ENCODE results near the gene TNNI3.

Gene TNNI3

DNA sequence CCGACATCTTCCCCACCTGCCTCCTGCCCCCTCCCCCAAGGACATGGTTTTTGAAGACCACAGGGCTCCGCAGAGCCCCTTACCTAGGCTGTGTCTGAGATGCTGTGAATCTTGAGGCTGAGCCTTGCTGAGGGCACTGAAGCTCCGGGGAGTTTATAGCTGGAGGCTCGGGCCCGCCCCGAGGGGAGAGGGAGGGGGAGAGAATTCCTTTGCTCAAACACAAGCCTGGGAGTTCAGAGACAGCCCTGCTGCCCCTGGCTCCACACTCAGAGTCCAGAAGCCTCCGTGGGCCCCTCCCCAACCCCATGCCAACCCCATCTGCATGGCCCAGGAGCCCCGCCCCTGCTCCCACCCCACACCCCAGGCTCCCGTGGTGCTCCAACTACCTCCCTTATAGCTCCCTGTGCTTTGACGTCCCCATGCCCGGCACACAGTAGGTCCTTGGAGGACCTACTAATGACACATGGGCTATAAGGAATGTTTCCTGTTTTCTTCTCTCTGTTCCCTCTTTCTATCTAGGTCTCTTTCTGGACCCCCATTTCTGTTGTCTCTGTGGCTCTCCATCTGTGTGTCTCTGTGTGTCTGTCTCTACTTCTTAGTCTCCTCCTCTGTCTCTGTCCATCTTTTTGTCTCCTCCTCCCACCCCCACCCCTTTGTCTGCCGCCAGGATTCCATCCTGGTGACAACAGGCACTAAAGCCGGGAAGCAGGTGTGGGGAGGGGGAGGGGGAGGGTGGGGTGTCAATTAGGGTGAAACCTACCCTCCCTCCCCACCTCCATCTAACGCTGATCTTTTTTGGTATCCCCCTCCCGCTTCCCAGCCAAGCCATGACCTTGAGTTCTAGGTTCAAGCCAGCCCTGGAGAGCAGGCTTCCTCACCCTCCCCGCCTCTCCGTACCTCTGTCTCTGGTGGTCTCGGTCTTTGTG lies 8.2 kb downstream of the TNNI3 start, which contains the start of gene TNNT1:
Gene TNNT1 (minus strand): TSS at position 129 of the 926 bp plus-strand sequence. CDS start 2,049 bp downstream, outside the sequence.
- TF ChIP-seq, protein P1, sequence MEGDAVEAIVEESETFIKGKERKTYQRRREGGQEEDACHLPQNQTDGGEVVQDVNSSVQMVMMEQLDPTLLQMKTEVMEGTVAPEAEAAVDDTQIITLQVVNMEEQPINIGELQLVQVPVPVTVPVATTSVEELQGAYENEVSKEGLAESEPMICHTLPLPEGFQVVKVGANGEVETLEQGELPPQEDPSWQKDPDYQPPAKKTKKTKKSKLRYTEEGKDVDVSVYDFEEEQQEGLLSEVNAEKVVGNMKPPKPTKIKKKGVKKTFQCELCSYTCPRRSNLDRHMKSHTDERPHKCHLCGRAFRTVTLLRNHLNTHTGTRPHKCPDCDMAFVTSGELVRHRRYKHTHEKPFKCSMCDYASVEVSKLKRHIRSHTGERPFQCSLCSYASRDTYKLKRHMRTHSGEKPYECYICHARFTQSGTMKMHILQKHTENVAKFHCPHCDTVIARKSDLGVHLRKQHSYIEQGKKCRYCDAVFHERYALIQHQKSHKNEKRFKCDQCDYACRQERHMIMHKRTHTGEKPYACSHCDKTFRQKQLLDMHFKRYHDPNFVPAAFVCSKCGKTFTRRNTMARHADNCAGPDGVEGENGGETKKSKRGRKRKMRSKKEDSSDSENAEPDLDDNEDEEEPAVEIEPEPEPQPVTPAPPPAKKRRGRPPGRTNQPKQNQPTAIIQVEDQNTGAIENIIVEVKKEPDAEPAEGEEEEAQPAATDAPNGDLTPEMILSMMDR (IDR thresholded peaks at IDR 0.05; ENCODE audit: low read depth, low read length), result no peak
- no peak for TF ChIP-seq EZH2phosphoT487 (IDR thresholded peaks at IDR 0.05; ENCODE audit: low read depth)
- Histone ChIP-seq H3K9me3 (ENCODE audit: insufficient read depth, low read length) (no peaks in the 10 kb centered on the region), H4K20me1 (ENCODE audit: insufficient read depth, low read length) (no peaks in the 10 kb centered on the region), H3K27me3 (ENCODE audit: low read depth, low read length) (peaks cover 39% of the 10 kb centered on the region), H3K4me3 (ENCODE audit: low read length) (no peak within 1 kb of the TSS), H3K9ac (ENCODE audit: low read length) (no peak within 1 kb of the TSS), H3K4me2 (ENCODE audit: low read length) (no peak within 1 kb of the TSS), H3K36me3 (replicated peaks; ENCODE audit: low read depth, low read length) (no peaks in the 10 kb centered on the region), H3K4me1 (ENCODE audit: low read length) (peaks cover 14% of the 10 kb centered on the region), H2AFZ (ENCODE audit: low read depth, low read length) (no peak within 1 kb of the TSS), H3K79me2 (ENCODE audit: low read length) (no peaks in the 10 kb centered on the region), H3K27ac (ENCODE audit: low read length) (no peak within 1 kb of the TSS)

DNA sequence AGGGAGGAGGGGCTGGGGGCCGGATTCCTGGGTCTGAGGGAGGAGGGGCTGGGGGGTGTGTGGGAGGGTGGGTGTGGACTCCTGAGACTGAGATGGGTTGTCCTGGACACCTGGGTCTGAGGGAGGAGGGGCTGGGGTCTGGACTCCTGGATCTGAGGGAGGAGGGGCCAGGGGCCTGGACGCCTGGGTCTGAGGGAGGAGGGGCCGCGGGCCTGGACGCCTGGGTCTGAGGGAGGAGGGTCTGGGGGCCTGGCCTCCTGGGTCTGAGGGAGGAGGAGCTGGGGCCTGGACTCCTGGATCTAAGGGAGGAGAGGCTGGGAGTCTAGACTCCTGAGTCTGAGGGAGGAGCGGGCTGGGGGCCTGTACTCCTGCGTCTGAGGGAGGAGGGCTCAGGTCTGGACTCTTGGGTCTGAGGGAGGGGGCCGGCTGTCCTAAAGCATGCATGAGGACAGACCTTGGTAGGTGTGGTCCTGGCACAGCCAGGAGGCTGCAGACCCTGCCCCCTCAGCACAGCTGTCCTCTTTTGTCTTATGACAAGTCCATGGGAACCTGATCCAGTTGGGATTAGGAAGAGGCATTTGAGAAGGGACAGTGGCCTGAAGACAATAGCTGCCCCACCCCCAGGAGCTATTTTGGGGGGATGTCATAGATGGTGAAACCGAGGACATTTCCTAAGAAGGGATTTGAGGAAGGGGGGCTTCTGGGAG lies 9.8 kb downstream of the TNNI3 start:
- Histone ChIP-seq H3K4me3 (ENCODE audit: low read length) (no peak overlapping the region), H3K4me1 (ENCODE audit: low read length) (peaks cover 14% of the 10 kb centered on the region), H3K36me3 (replicated peaks; ENCODE audit: low read depth, low read length) (no peaks in the 10 kb centered on the region), H3K27me3 (ENCODE audit: low read depth, low read length) (peaks cover 47% of the 10 kb centered on the region), H4K20me1 (ENCODE audit: insufficient read depth, low read length) (no peaks in the 10 kb centered on the region), H2AFZ (ENCODE audit: low read depth, low read length) (no peak overlapping the region), H3K4me2 (ENCODE audit: low read length) (no peak overlapping the region), H3K27ac (ENCODE audit: low read length) (no peak overlapping the region), H3K79me2 (ENCODE audit: low read length) (no peaks in the 10 kb centered on the region), H3K9ac (ENCODE audit: low read length) (no peak overlapping the region), H3K9me3 (ENCODE audit: insufficient read depth, low read length) (no peaks in the 10 kb centered on the region)
- no peak for TF ChIP-seq EZH2phosphoT487 (IDR thresholded peaks at IDR 0.05; ENCODE audit: low read depth)
- TF ChIP-seq, protein P1 (IDR thresholded peaks at IDR 0.05; ENCODE audit: low read depth, low read length), result no peak

DNA sequence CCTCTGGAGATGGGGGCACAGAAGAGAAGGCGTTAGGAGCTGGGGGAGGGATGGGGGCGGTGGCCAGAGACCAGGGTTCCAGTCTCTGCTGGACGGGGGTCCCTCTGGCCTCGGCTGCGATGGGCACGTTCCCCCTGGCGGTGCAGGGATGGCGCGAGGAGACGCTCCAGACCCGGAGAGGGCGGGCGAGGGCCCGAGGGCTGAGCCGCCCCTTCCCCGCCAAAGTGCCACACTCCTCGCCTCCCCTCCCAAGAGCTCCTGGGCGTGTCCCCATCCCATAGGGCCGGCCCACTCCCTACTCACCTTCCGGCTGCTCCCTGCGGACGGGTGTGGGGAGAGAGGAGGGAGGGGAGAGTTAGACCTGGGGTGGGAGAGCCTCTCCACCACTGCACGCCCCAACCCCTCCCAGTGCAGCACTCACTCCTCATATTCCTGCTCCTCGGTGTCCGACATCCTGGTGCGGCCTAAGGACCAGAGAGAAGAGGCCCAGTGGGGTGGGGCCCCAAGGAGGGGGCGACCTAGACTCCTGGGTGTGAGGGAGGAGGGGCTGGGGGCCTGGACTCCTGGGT lies 10.7 kb downstream of the TNNI3 start:
- peaks cover 47% of the 10 kb centered on the region for H3K27me3 ChIP-seq (ENCODE audit: low read depth, low read length)
- no peak for TF ChIP-seq EZH2phosphoT487 (IDR thresholded peaks at IDR 0.05; ENCODE audit: low read depth)
- TF ChIP-seq, protein P1 (IDR thresholded peaks at IDR 0.05; ENCODE audit: low read depth, low read length), result no peak
- peak overlapping the region; percentile 82 for H3K4me3 ChIP-seq (ENCODE audit: low read length)
- no peak overlapping the region; the same call in 1 of the 2 replicates for H3K9ac ChIP-seq (ENCODE audit: low read length)
- no peaks in the 10 kb centered on the region for H3K79me2 ChIP-seq (ENCODE audit: low read length)
- peaks cover 10% of the 10 kb centered on the region for H3K4me1 ChIP-seq (ENCODE audit: low read length)
- H3K27ac ChIP-seq (ENCODE audit: low read length), result no peak overlapping the region
- peak overlapping the region; percentile 79 for H3K4me2 ChIP-seq (ENCODE audit: low read length)
- no peaks in the 10 kb centered on the region for H3K9me3 ChIP-seq (ENCODE audit: insufficient read depth, low read length)
- no peaks in the 10 kb centered on the region for H3K36me3 ChIP-seq (replicated peaks; ENCODE audit: low read depth, low read length)
- H4K20me1 ChIP-seq (ENCODE audit: insufficient read depth, low read length), result no peaks in the 10 kb centered on the region
- peak overlapping the region; percentile 73; the same call in 1 of the 2 replicates for H2AFZ ChIP-seq (ENCODE audit: low read depth, low read length)

Measured in OCI-LY3 (cell line).